Measurements from ENCODE around the gene NAA25.
"Not testable (repeated sequence)": the region's sequence is repeated elsewhere in the genome, so short reads cannot be mapped to it uniquely, and the experiment has no call there.

GRCh38 chr12:112110787-112111662 is 2.4 kb upstream of the NAA25 start:
- TF ChIP-seq, protein P1, sequence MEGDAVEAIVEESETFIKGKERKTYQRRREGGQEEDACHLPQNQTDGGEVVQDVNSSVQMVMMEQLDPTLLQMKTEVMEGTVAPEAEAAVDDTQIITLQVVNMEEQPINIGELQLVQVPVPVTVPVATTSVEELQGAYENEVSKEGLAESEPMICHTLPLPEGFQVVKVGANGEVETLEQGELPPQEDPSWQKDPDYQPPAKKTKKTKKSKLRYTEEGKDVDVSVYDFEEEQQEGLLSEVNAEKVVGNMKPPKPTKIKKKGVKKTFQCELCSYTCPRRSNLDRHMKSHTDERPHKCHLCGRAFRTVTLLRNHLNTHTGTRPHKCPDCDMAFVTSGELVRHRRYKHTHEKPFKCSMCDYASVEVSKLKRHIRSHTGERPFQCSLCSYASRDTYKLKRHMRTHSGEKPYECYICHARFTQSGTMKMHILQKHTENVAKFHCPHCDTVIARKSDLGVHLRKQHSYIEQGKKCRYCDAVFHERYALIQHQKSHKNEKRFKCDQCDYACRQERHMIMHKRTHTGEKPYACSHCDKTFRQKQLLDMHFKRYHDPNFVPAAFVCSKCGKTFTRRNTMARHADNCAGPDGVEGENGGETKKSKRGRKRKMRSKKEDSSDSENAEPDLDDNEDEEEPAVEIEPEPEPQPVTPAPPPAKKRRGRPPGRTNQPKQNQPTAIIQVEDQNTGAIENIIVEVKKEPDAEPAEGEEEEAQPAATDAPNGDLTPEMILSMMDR (IDR thresholded peaks at IDR 0.05), result not testable (repeated sequence)
- TF ChIP-seq POLR2A, POLR2AphosphoS5 (IDR thresholded peaks at IDR 0.05): not testable (repeated sequence)
